WTC11 (cell line): ENCODE results near the gene ATXN7. TPM values are rescaled to one million over a fixed set of nuclear protein-coding genes. Genes with fewer than 3 reads are reported as not detected.

Source experiments
- ARID4B ChIP-seq: sonication (generic); formaldehyde crosslinking; IDR thresholded peaks from 2 replicates; pipeline ENCODE4 v1.8.0; 2023; ENCODE audit warnings: missing genetic modification reagents, mild to moderate bottlenecking, borderline replicate concordance
- ATF3 ChIP-seq: sonication (generic); formaldehyde crosslinking; conservative IDR thresholded peaks from 2 replicates; pipeline ENCODE4 v1.8.1; 2022; ENCODE audit warnings: mild to moderate bottlenecking, missing genetic modification reagents
- E2F4 ChIP-seq: sonication (generic); formaldehyde crosslinking; IDR thresholded peaks from 2 replicates; pipeline ENCODE4 v1.8.1; 2022; ENCODE audit warnings: low read depth, mild to moderate bottlenecking, moderate library complexity, missing genetic modification reagents, borderline replicate concordance
- ELF4 ChIP-seq: sonication (generic); formaldehyde crosslinking; IDR thresholded peaks from 2 replicates; pipeline ENCODE4 v1.8.1; 2022; ENCODE audit warnings: low read depth, mild to moderate bottlenecking, moderate library complexity, missing genetic modification reagents
- FOXP1 ChIP-seq: sonication (generic); formaldehyde crosslinking; IDR thresholded peaks from 2 replicates; pipeline ENCODE4 v1.8.0; 2022; ENCODE audit warnings: missing genetic modification reagents, mild to moderate bottlenecking, moderate library complexity, borderline replicate concordance
- HMGXB4 ChIP-seq: sonication (generic); formaldehyde crosslinking; IDR thresholded peaks from 2 replicates; pipeline ENCODE4 v1.8.1; 2023; ENCODE audit warnings: mild to moderate bottlenecking, moderate library complexity, missing genetic modification reagents
- IRF1 ChIP-seq: sonication (generic); formaldehyde crosslinking; IDR thresholded peaks from 2 replicates; pipeline ENCODE4 v1.8.0; 2023; ENCODE audit warnings: missing genetic modification reagents
- MLX ChIP-seq: sonication (generic); formaldehyde crosslinking; IDR thresholded peaks from 2 replicates; pipeline ENCODE4 v1.8.1; 2023; ENCODE audit warnings: mild to moderate bottlenecking, missing genetic modification reagents, moderate library complexity
- MYBL2 ChIP-seq: sonication (generic); formaldehyde crosslinking; IDR thresholded peaks from 2 replicates; pipeline ENCODE4 v1.8.1; 2023; ENCODE audit warnings: mild to moderate bottlenecking, moderate library complexity, missing genetic modification reagents
- NFATC4 ChIP-seq: fragments of 250-450 bp; sonication (Bioruptor Pico); IDR thresholded peaks from 2 replicates; pipeline ENCODE4 v1.9.0; 2021; ENCODE audit warnings: mild to moderate bottlenecking
- NR2C2 ChIP-seq: sonication (generic); formaldehyde crosslinking; IDR thresholded peaks from 2 replicates; pipeline ENCODE4 v1.8.0; 2022; ENCODE audit warnings: mild to moderate bottlenecking, missing genetic modification reagents
- TEAD1 ChIP-seq: sonication (generic); formaldehyde crosslinking; IDR thresholded peaks from 2 replicates; pipeline ENCODE4 v1.8.0; 2022; ENCODE audit warnings: mild to moderate bottlenecking, missing genetic modification reagents
- USF1 ChIP-seq: sonication (generic); formaldehyde crosslinking; IDR thresholded peaks from 2 replicates; pipeline ENCODE4 v1.8.0; 2022; ENCODE audit warnings: mild to moderate bottlenecking, missing genetic modification reagents
- ZBTB43 ChIP-seq: sonication (generic); formaldehyde crosslinking; IDR thresholded peaks from 2 replicates; pipeline ENCODE4 v1.8.1; 2023; ENCODE audit warnings: mild to moderate bottlenecking, missing genetic modification reagents
- ZNF219 ChIP-seq: sonication (generic); formaldehyde crosslinking; IDR thresholded peaks from 2 replicates; pipeline ENCODE4 v1.8.0; 2023; ENCODE audit warnings: missing genetic modification reagents, mild to moderate bottlenecking, borderline replicate concordance
- ZNF396 ChIP-seq: fragments of 250-450 bp; sonication (Bioruptor Pico); IDR thresholded peaks from 2 replicates; pipeline ENCODE4 v1.8.0; 2021; ENCODE audit warnings: mild to moderate bottlenecking, moderate library complexity, borderline replicate concordance
- ZNF671 ChIP-seq: fragments of 250-450 bp; sonication (Bioruptor Pico); IDR thresholded peaks from 2 replicates; pipeline ENCODE4 v1.8.0; 2021; ENCODE audit warnings: mild to moderate bottlenecking
- total RNA-seq: library from RNA; stranded (reverse); gene quantifications from 3 replicates; pipeline ENCODE4 v1.2.3, GENCODE V29; 2021

The ATXN7 gene
- total RNA-seq, 1 experiment from 2014 or later: 11.7 TPM

GRCh38 chr3:63911873-63912767 is 48.5 kb downstream of the ATXN7 start, which contains the start of gene SCAANT1 (continued):
- TF ChIP-seq ARID4B (CRISPR knock-in tag): peak; percentile 76; the same call in 1 of the 2 replicates
- no peak for TF ChIP-seq FOXP1
- no peak for TF ChIP-seq NFATC4 (CRISPR knock-in tag)
- TF ChIP-seq E2F4 (CRISPR knock-in tag): no peak
- no peak for TF ChIP-seq NR2C2 (CRISPR knock-in tag)
- peak; percentile 57; the same call in 1 of the 2 replicates for TF ChIP-seq TEAD1
- TF ChIP-seq HMGXB4 (CRISPR knock-in tag): peak; percentile 81; the same call in 1 of the 2 replicates
- TF ChIP-seq MLX (CRISPR knock-in tag): no peak
- no peak for TF ChIP-seq ZNF671 (CRISPR knock-in tag)
- no peak for TF ChIP-seq ZBTB43 (CRISPR knock-in tag)
- TF ChIP-seq USF1: peak; percentile 21; the same call in 1 of the 2 replicates
- TF ChIP-seq IRF1 (CRISPR knock-in tag): 0 out of 2 replicates have a peak, but pooled peaks have one; percentile 40
- TF ChIP-seq ZNF219: no peak
- TF ChIP-seq ATF3 (CRISPR knock-in tag): no peak
- peak; percentile 48; the same call in 1 of the 2 replicates for TF ChIP-seq ELF4
- TF ChIP-seq ZNF396 (CRISPR knock-in tag): no peak
- no peak for TF ChIP-seq MYBL2 (CRISPR knock-in tag)
